HG02588 (cell line): ENCODE results near the gene S100A7A.
"Not testable (repeated sequence)": the region's sequence is repeated elsewhere in the genome, so short reads cannot be mapped to it uniquely, and the experiment has no call there.

Experiments used
- ATAC-seq: cut with Tn5 transposase; IDR thresholded peaks from one replicate; pipeline ENCODE4 v1.9.1; 2021; ENCODE audit warnings: mild to moderate bottlenecking, moderate library complexity; ENCODE audit not compliant: unreplicated experiment

S100A7A gene

DNA sequence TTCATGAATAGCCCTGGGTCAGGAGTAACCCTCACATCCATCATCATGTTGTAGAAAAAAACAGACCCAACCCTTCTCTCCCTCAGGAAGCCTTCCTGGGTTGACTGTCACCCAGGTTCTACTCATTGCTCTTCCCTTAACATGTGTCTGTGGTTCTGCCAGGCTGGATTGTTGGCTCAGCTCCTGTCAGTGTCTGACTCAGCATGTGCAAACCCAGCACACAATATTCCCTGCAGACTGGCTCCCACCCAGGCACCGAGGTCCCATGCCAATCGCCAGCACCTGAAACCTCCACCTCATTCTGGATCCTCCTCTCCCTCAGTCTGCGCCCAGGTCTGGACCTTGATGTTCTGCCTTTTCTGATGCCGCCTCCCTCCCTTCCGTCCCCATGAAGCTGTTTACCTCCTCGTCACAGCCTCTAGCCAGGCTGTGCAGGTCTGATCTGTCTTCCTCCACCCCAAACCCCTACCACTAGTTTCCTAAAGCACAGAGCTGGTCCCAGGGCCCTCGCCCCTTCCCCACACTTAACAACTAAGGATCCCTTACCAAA lies 21.1 kb upstream of the S100A7A start:
- no peak for ATAC-seq

DNA sequence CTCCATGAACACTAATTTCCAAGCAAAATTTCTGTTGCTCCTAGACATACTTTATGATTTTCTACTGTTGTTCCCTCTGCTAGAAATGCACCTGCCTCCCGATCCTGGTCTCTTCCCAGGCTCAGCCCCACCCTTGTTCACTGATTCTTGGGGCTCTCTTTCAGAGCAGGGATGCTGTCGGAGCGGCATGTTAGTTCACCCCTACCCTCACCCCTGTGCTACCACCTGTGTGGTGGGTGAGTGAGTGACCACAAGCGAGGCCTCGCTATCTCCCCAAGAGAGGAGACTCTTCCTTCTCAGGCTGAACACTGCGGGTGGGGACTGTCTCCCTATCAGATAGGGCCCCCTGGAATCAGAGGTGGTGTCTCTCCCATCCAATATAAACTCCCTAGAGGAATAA lies 20.5 kb upstream of the S100A7A start:
- no peak for ATAC-seq

DNA sequence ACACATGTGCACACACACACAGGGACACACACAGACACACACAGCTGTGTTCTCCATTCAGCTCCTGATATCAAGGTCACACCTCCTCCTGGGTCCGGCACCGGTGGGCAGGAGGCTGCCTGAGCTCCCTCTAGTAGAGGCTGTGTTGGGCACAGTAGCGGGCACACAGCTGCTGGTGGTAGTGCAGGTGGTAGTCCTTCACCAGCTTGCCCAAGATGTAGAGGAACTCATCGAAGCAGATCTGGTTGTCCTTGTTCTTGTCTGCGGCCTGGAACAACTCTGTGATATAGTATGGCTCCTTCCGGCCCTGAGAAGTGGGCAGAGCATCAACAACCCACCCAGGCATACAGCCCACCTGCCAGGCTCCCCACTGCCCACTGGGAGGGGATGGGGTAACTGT lies 19.9 kb upstream of the S100A7A start:
- no peak for ATAC-seq

- ATAC-seq: no peak
Measured at GRCh38 chr1:153397051-153397923, 19.0 kb upstream of the S100A7A start.

- ATAC-seq: no peak
Measured at GRCh38 chr1:153397924-153398651, 18.2 kb upstream of the S100A7A start.

DNA sequence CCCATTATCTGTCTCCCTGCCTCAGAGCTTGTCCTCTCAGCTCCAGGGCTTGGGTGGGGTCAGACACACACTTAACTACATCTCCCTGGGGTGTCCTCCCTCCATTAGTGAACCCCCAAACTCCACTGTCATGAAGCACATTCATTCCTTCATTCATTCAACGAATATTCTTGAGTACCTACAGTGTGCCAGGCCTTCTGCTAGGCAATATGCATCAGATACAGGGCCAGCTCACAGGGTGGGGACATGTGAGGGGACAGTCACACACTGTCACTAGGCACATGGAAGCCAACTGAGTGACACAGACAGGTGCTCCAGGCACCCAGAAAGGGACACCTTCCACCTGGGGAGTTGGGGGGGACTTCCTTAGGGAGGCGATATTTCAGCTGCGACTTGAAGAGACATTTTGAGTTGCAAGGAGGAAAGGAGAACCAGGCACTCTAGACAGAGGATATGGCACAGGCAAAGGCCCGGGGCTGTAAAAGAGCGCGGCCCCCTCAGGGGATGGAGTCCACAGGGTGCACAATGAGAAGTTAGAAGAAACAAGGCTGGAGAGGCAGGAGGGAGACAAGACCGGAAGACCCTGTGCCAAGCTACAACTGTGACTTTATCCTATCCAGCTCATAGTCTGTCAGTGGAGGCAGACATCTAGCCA lies 16.8 kb upstream of the S100A7A start:
- ATAC-seq: no peak

DNA sequence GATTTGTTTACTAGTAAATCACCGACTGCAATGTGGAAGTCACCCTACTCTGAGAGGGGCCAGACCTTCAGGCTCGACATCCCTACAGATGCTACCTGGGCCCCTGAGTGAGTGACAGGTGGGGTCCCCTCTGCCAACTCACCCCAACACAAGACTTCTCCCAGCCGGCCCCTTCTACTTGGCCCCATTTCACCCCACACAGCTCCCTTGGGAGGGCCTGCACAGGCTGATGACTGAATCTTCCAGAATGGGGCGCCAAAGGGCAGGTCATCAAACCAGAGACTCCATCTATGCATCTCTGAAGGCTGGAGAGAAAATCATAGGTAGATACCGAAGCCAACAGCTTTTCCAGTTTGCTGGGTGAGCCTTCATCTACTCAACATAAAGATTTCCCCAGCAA lies 16.1 kb upstream of the S100A7A start:
- no peak for ATAC-seq

- ATAC-seq: no peak
Measured at GRCh38 chr1:153401461-153401860, 14.9 kb upstream of the S100A7A start.

DNA sequence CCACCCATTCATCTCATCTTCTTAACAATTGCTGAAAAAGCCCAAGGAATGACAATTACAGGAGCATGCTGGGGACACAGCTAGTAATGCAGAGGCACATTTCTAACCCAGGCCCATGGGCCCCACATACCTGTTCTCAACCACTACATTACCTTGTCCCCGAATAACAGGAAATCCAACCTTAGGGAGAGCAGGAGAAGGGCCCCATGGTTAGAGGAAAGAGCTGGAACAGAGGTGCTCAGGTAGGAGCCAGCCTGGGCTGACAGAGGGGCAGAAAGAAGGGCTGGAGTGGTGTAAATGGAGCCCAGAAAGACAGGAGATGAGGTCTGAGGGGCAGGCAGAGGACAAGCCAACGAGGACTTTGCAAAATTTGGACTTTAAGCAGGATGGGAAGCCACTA lies 14.1 kb upstream of the S100A7A start:
- no peak for ATAC-seq

DNA sequence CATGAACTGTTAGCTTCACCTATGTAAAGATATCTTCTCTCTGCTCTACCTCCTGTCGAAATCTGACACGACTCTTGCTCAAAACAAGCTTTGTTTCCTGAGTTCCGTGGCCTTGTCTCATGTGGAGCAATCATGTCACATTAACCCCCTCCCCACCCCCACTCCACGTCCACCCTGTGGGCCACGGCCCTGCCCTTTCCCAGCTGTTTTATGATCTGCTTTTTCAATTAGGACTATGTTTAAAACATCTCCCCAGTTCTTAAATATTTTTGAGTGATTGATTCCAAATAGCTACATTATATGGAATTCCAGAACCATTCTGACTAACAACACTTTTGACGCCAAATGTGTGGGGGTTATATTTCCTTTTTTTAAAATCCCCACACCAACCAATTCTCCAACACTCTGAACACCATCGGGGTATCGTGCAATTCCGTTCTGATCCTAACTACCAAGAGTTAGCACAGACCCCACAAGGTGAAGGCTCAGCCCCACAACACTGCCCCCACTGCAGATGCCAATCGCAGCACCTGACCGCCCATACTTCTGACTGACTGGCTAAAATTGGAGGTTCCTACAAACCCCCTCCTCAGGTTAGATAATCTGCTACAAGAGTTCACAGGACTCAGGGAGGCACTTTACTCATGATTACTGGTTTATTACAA lies 12.8 kb upstream of the S100A7A start:
- no peak for ATAC-seq

- no peak for ATAC-seq
Measured at GRCh38 chr1:153404086-153404635, 12.2 kb upstream of the S100A7A start.

DNA sequence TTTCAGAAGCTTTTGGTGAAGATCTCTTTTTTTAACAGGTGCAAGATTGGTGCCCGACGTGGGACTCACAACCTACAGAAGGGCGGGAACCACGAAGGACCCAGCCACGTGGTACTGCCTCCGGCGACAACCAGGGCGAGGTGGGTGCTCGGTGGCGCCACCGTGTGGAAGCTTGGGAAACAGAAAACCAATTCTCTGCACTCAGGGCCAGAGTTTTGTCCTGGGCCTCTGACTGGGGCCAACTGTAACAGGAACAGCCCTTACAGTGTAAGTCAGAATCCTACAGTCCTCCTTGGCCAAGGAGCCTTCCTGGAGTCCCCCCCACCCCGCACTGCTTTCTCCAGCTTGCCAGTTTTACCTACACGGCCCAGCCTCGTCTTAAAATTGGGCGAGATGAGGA lies 11.6 kb upstream of the S100A7A start:
- no peak for ATAC-seq

DNA sequence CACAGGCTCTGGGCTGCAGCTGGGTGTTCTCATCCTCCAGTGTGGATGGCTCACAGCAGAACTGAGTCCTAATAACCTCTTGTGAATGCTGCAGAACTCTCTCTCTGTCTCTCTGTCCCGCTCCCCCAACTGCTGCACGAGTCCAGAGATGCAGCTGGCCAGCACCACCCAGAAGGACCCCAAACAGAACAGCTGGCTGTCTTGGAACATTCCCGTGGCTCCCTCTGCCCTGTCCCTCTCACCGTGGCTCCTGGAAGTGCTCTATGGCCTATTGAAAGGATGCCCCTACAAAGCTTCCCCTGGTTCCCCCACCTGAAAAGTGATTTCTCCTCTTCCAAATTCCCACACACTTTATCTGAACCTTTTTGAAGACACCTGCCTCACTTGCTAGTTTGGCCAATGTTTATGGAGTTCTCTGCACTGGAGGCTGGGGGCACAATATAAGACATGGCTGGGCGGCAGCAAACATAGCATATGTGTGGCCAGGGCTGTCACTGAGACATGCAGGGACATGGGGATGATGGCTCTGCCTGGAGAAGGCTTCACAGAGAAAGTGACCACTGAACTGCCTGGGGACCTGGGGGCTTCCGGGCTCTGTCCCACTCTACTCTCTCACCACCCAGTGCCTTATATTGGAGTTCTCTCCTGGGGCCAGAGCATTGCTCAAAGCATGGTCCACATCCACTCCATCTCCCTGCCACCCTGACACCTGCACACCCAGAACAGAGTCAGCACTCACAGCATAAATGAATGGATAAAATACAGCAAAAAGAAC lies 10.3 kb upstream of the S100A7A start:
- not testable (repeated sequence) for ATAC-seq

GRCh38 chr1:153407274-153407673 lies 9.0 kb upstream of the S100A7A start:
- ATAC-seq: not testable (repeated sequence)

GRCh38 chr1:153413961-153414360 lies 2.4 kb upstream of the S100A7A start:
- ATAC-seq: not testable (repeated sequence)

DNA sequence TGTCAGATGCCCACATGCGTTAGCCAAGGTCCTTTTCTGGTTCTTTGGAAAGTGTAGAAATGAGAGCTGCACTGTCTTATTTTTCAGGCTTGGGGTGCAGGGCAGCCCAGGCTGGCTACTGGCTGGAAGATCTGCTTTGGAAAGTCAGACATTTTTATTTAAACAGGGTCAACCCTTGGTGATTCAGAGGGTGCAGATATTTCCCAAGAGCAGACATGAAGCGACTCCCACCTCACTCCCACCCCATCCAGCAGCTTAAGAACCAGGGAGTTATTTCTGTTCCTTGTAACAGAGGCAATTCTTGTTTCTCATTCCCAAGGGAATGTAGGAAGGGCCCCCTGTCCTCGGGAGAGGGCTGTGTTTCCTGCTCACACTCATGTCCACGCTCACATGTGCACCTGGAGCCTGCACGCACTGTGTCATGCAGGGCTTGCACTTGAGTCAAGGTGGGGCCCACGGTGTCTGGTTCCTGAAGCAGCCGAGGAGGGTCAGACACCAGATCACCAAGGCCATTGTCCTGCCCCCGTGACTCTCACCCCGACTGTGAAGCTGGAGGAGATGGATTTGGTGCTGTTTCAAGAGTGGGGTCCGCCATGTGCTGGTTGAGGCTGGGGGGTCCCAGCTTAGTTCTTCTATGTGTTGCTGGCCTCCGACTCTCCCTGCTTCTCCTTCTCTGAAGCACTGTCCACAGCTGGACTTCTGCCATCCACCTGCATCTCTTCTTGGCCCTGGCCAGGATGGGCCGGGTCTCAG lies 992 bp downstream of the S100A7A start:
- no peak for ATAC-seq

- not testable (repeated sequence) for ATAC-seq
Measured at GRCh38 chr1:153418758-153419435, 2.6 kb downstream of the S100A7A start.

DNA sequence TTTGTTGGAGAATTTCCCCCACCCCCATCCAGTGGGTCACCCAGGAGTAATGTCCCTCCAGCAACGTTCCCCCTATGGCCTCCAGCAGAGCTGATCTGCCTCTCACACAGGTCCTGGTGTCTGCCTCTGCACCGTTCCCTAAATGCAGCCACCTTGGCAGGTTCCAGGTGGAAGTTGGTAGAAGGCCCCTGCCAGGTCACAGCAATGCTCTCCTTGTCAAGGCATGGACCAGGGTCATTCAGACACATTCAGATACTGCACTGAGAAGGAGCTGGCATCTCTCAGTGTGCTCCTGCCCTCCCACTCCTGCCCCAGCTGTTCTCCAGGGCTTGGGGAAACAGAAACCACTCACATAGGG lies 3.1 kb downstream of the S100A7A start:
- ATAC-seq: not testable (repeated sequence)

DNA sequence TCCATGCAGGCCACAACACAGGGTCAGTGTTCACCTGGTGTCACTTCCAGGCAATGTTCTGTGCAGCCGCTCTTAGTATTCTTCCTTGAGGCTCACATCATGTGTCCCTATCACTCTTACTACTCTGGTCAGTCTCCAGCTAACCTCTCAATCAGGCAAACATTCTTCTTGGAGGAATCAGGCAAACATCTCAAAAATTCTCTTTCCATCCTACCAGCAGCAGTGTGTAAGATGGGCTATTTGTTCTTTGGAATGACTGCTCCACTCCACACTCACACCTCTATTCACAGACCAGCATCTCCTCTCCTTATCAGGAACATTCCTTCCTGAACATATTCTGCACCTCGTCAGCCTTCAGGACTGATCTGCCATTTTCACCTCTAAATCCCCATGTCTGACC lies 4.0 kb downstream of the S100A7A start:
- no peak for ATAC-seq
